Activated CD4-positive, alpha-beta memory T cell treated with anti-CD3 and anti-CD28 coated beads for 36 hours (primary cell): ENCODE measurements around the gene GNAQ. TPM values are rescaled to one million over a fixed set of nuclear protein-coding genes. Genes with fewer than 3 reads are reported as not detected.
A peak's percentile ranks its signal among the peaks of the same experiment; 100 is the strongest.

ENCODE experiments used
- CTCF ChIA-PET: fragments of 350-600 bp; sonication (Branson Sonifier 250); formaldehyde crosslinking; loops from one replicate; lab custom pipeline; 2021; ENCODE audit warnings: antibody characterized with exemption, inconsistent platforms; lab: Charles Lee
- POLR2A ChIA-PET: fragments of 350-600 bp; sonication (Branson Sonifier 250); formaldehyde crosslinking; loops from one replicate; lab custom pipeline; 2021; ENCODE audit warnings: antibody characterized with exemption; lab: Charles Lee
- DNase-seq: peaks from one replicate; pipeline ENCODE4 v3.0.0-alpha.2; 2020
- H3K27ac Mint-ChIP-seq: one replicate; pipeline ENCODE4 v1.8.0; 2021; ENCODE audit warnings: mixed read lengths
- H3K27me3 Mint-ChIP-seq: one replicate; pipeline ENCODE4 v1.8.0; 2021; ENCODE audit warnings: mixed read lengths
- H3K36me3 Mint-ChIP-seq: one replicate; pipeline ENCODE4 v1.8.0; 2021; ENCODE audit warnings: mixed read lengths
- H3K4me1 Mint-ChIP-seq: one replicate; pipeline ENCODE4 v1.8.0; 2021; ENCODE audit warnings: low read depth, mixed read lengths
- H3K4me3 Mint-ChIP-seq: one replicate; pipeline ENCODE4 v1.8.0; 2021; ENCODE audit warnings: mild to moderate bottlenecking, mixed read lengths
- H3K9me3 Mint-ChIP-seq: one replicate; pipeline ENCODE4 v1.8.0; 2021; ENCODE audit warnings: mixed read lengths
- intact Hi-C: fragments of 100-400 bp; cut with micrococcal nuclease; formaldehyde crosslinking; loops from one replicate; pipeline ENCODE4 v1.15.1; 2023
- total RNA-seq, 2 experiments: library from RNA; stranded (reverse); gene quantifications; one replicate each; pipeline ENCODE4 v1.2.3, GENCODE V29; 2021

Gene GNAQ
- total RNA-seq, 2 experiments from 2014 or later, result 25.9 to 26.1 TPM

GRCh38 chr9:77756449-77756848, 275.2 kb downstream of the GNAQ start:
- H3K4me1 Mint-ChIP-seq, result peaks cover 7% of the 10 kb centered on the region
- peaks cover 9% of the 10 kb centered on the region for H3K9me3 Mint-ChIP-seq
- no peaks in the 10 kb centered on the region for H3K27me3 Mint-ChIP-seq
- ChIA-PET POLR2A (no interaction called here), CTCF (no interaction called here)
- intact Hi-C loops, result no loop called here
- no peak for DNase-seq
- H3K36me3 Mint-ChIP-seq, result peaks cover 14% of the 10 kb centered on the region
- no peak overlapping the region for H3K4me3 Mint-ChIP-seq
- H3K27ac Mint-ChIP-seq, result no peak overlapping the region

GRCh38 chr9:77753180-77753579, 278.4 kb downstream of the GNAQ start:
- Mint-ChIP-seq H3K36me3 (peaks cover 12% of the 10 kb centered on the region), H3K9me3 (peaks cover 9% of the 10 kb centered on the region), H3K27ac (no peak overlapping the region), H3K4me3 (no peak overlapping the region), H3K4me1 (peaks cover 9% of the 10 kb centered on the region), H3K27me3 (no peaks in the 10 kb centered on the region)
- intact Hi-C loops, result loop anchor here (5.0 kb wide), 1 partner anchor 284 kb away; no protein-coding TSS in a partner anchor
- DNase-seq, result no peak
- ChIA-PET CTCF (interaction anchor here (1.6 to 2.7 kb wide), 2 partner anchors 296 to 319 kb away, joined by 4 to 17 read pairs; no protein-coding TSS in a partner anchor), POLR2A (no interaction called here)

- Mint-ChIP-seq H3K4me1 (peaks cover 13% of the 10 kb centered on the region), H3K4me3 (no peak overlapping the region), H3K36me3 (peaks cover 10% of the 10 kb centered on the region), H3K27me3 (no peaks in the 10 kb centered on the region), H3K9me3 (peaks cover 9% of the 10 kb centered on the region), H3K27ac (no peak overlapping the region)
- CTCF ChIA-PET, result interaction anchor here (0.7 to 3.3 kb wide), 10 partner anchors 12 to 369 kb away, joined by 3 to 38 read pairs (median 6); no protein-coding TSS in a partner anchor
- no peak for DNase-seq
- POLR2A ChIA-PET, result no interaction called here
- intact Hi-C loops, result loop anchor here (5.0 kb wide), 1 partner anchor 285 kb away; no protein-coding TSS in a partner anchor
These were observed 279.1 kb downstream of the GNAQ start for GRCh38 chr9:77752554-77752953.

- no peak for DNase-seq
- Mint-ChIP-seq H3K4me1 (peaks cover 21% of the 10 kb centered on the region), H3K4me3 (no peak overlapping the region), H3K36me3 (no peaks in the 10 kb centered on the region), H3K27me3 (no peaks in the 10 kb centered on the region), H3K9me3 (no peaks in the 10 kb centered on the region), H3K27ac (no peak overlapping the region)
- intact Hi-C loops, result loop anchor here (1.0 to 5.0 kb wide), 4 partner anchors 88 to 319 kb away; no protein-coding TSS in a partner anchor
- ChIA-PET POLR2A (no interaction called here), CTCF (interaction anchor here (0.6 to 3.3 kb wide), 21 partner anchors 8 to 370 kb away, joined by 3 to 38 read pairs (median 4); no protein-coding TSS in a partner anchor)
These were observed 280.1 kb downstream of the GNAQ start for GRCh38 chr9:77751341-77752091.

- CTCF ChIA-PET, result interaction anchor here (0.7 to 3.3 kb wide), 17 partner anchors 8 to 371 kb away, joined by 3 to 38 read pairs (median 5); no protein-coding TSS in a partner anchor
- DNase-seq, result no peak
These were observed 280.6 kb downstream of the GNAQ start for GRCh38 chr9:77750981-77751340.

GRCh38 chr9:77750284-77750683, 281.3 kb downstream of the GNAQ start:
- H3K27ac Mint-ChIP-seq, result no peak overlapping the region
- CTCF ChIA-PET, result interaction anchor here (1.5 to 3.3 kb wide), 7 partner anchors 8 to 316 kb away, joined by 4 to 38 read pairs (median 13); no protein-coding TSS in a partner anchor

More at GRCh38 chr9:77750981-77751340, 280.6 kb downstream of the GNAQ start:
- Mint-ChIP-seq H3K27me3 (no peaks in the 10 kb centered on the region), H3K9me3 (no peaks in the 10 kb centered on the region), H3K4me3 (no peak overlapping the region), H3K27ac (no peak overlapping the region), H3K4me1 (peaks cover 27% of the 10 kb centered on the region), H3K36me3 (no peaks in the 10 kb centered on the region)
- intact Hi-C loops, result loop anchor here (1.0 to 5.0 kb wide), 4 partner anchors 88 to 318 kb away; no protein-coding TSS in a partner anchor
- POLR2A ChIA-PET, result no interaction called here

GRCh38 chr9:77748214-77748772, 283.3 kb downstream of the GNAQ start:
- CTCF ChIA-PET, result interaction anchor here (0.9 to 4.3 kb wide), 5 partner anchors 9 to 315 kb away, joined by 3 to 14 read pairs (median 4); no protein-coding TSS in a partner anchor
- peaks cover 42% of the 10 kb centered on the region for H3K4me1 Mint-ChIP-seq
- intact Hi-C loops, result no loop called here
- no peak overlapping the region for H3K4me3 Mint-ChIP-seq
- POLR2A ChIA-PET, result no interaction called here
- H3K27me3 Mint-ChIP-seq, result no peaks in the 10 kb centered on the region
- no peak for DNase-seq
- H3K27ac Mint-ChIP-seq, result no peak overlapping the region
- no peaks in the 10 kb centered on the region for H3K9me3 Mint-ChIP-seq
- H3K36me3 Mint-ChIP-seq, result peaks cover 3% of the 10 kb centered on the region

More at GRCh38 chr9:77750284-77750683, 281.3 kb downstream of the GNAQ start:
- Mint-ChIP-seq H3K36me3 (no peaks in the 10 kb centered on the region), H3K9me3 (no peaks in the 10 kb centered on the region), H3K4me1 (peaks cover 33% of the 10 kb centered on the region), H3K4me3 (no peak overlapping the region), H3K27me3 (no peaks in the 10 kb centered on the region)
- intact Hi-C loops, result loop anchor here (2.0 to 5.0 kb wide), 2 partner anchors 287 to 317 kb away; no protein-coding TSS in a partner anchor
- DNase-seq, result no peak
- POLR2A ChIA-PET, result no interaction called here

GRCh38 chr9:77747163-77747562, 284.4 kb downstream of the GNAQ start:
- Mint-ChIP-seq H3K4me3 (no peak overlapping the region), H3K36me3 (peaks cover 3% of the 10 kb centered on the region), H3K9me3 (no peaks in the 10 kb centered on the region), H3K4me1 (peaks cover 42% of the 10 kb centered on the region), H3K27ac (no peak overlapping the region), H3K27me3 (no peaks in the 10 kb centered on the region)
- no peak for DNase-seq
- ChIA-PET CTCF (interaction anchor here (0.8 to 4.3 kb wide), 7 partner anchors 9 to 374 kb away, joined by 3 to 14 read pairs (median 4); no protein-coding TSS in a partner anchor), POLR2A (no interaction called here)
- intact Hi-C loops, result loop anchor here (1.0 kb wide), 1 partner anchor 18 kb away; no protein-coding TSS in a partner anchor

GRCh38 chr9:77744841-77745430, 286.7 kb downstream of the GNAQ start:
- CTCF ChIA-PET, result interaction anchor here (4.3 kb wide), 1 partner anchor 288 kb away, joined by 14 read pairs; no protein-coding TSS in a partner anchor
- H3K27me3 Mint-ChIP-seq, result no peaks in the 10 kb centered on the region
- no peak overlapping the region for H3K4me3 Mint-ChIP-seq

GRCh38 chr9:77743386-77743785, 288.2 kb downstream of the GNAQ start:
- no peaks in the 10 kb centered on the region for H3K9me3 Mint-ChIP-seq
- ChIA-PET POLR2A (no interaction called here), CTCF (interaction anchor here (0.7 to 1.1 kb wide), 2 partner anchors 8 to 13 kb away, joined by 4 read pairs; no protein-coding TSS in a partner anchor)
- peaks cover 5% of the 10 kb centered on the region for H3K36me3 Mint-ChIP-seq
- intact Hi-C loops, result no loop called here
- no peak overlapping the region for H3K4me3 Mint-ChIP-seq
- DNase-seq, result no peak
- peaks cover 41% of the 10 kb centered on the region for H3K4me1 Mint-ChIP-seq
- no peaks in the 10 kb centered on the region for H3K27me3 Mint-ChIP-seq
- no peak overlapping the region for H3K27ac Mint-ChIP-seq

More at GRCh38 chr9:77744841-77745430, 286.7 kb downstream of the GNAQ start:
- Mint-ChIP-seq H3K4me1 (peaks cover 35% of the 10 kb centered on the region), H3K9me3 (no peaks in the 10 kb centered on the region), H3K27ac (peak overlapping the region; percentile 58), H3K36me3 (peaks cover 3% of the 10 kb centered on the region)
- POLR2A ChIA-PET, result no interaction called here
- intact Hi-C loops, result no loop called here
- DNase-seq, result no peak

GRCh38 chr9:77738932-77739331, 292.7 kb downstream of the GNAQ start:
- ChIA-PET CTCF (interaction anchor here (0.7 to 1.9 kb wide), 4 partner anchors 8 to 67 kb away, joined by 3 to 10 read pairs (median 4); no protein-coding TSS in a partner anchor), POLR2A (no interaction called here)
- H3K36me3 Mint-ChIP-seq, result peaks cover 3% of the 10 kb centered on the region

More at GRCh38 chr9:77738932-77739331, 292.7 kb downstream of the GNAQ start:
- DNase-seq, result no peak
- Mint-ChIP-seq H3K4me3 (no peak overlapping the region), H3K27me3 (no peaks in the 10 kb centered on the region), H3K4me1 (peaks cover 9% of the 10 kb centered on the region), H3K27ac (no peak overlapping the region), H3K9me3 (no peaks in the 10 kb centered on the region)
- intact Hi-C loops, result no loop called here
